ENCODE data around the gene ZBTB7A.

The ZBTB7A gene

DNA sequence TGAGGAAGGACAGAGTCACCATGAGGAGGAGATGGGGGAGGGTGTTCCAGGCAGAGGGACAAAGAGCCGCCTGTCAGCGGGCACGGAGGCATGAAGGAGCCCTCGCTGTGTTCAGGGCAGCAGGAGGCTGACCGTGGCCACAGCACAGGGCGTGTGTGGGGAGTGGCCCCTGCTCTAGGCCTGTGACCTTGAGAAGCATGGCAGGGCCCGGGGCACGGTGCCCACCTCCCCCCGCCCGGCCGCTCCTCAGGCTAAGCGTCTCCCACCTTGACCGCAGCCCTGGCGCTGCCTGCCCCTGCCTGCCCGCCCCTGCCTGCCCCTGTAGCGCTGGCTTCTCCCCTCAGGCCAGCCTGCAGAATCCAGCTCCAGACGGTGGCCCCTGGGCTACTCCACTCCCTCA lies 45.7 kb upstream of the ZBTB7A start:
- no peak for DNase-seq (ENCODE audit: extremely low spot score)
- ChIA-PET POLR2A (no interaction called here), CTCF (no interaction called here)
- TF ChIP-seq SP1 (IDR thresholded peaks at IDR 0.05) (no peak), CTBP1 (IDR thresholded peaks at IDR 0.05; ENCODE audit: borderline replicate concordance) (no peak), HDGF (IDR thresholded peaks at IDR 0.05; ENCODE audit: borderline replicate concordance) (no peak), FOXM1 (IDR thresholded peaks at IDR 0.05; ENCODE audit: borderline replicate concordance) (no peak), ELF4 (IDR thresholded peaks at IDR 0.05) (no peak)
- TF ChIP-seq, protein P1, sequence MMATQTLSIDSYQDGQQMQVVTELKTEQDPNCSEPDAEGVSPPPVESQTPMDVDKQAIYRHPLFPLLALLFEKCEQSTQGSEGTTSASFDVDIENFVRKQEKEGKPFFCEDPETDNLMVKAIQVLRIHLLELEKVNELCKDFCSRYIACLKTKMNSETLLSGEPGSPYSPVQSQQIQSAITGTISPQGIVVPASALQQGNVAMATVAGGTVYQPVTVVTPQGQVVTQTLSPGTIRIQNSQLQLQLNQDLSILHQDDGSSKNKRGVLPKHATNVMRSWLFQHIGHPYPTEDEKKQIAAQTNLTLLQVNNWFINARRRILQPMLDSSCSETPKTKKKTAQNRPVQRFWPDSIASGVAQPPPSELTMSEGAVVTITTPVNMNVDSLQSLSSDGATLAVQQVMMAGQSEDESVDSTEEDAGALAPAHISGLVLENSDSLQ (IDR thresholded peaks at IDR 0.05): no peak

DNA sequence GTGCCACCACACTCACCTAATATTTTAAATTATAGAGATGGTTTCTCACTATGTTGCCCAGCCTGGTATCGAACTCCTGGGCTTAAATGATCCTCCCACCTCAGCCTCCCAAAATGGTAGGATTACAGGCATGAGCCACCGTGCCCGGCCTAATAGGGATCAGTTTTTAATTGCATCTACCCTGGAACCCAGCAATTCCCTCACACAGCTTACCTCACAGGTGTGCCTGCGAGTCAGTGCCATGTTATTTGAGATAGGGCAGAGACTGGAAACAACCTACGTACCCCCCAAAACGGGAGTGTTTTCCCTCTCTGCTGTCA lies 42.9 kb upstream of the ZBTB7A start:
- ChIA-PET POLR2A (no interaction called here), CTCF (no interaction called here)
- no peak for DNase-seq (ENCODE audit: extremely low spot score)
- TF ChIP-seq LEF1 (IDR thresholded peaks at IDR 0.05; ENCODE audit: borderline replicate concordance) (no peak), ARNT (IDR thresholded peaks at IDR 0.05) (no peak), FOXA1 (IDR thresholded peaks at IDR 0.05) (no peak)

DNA sequence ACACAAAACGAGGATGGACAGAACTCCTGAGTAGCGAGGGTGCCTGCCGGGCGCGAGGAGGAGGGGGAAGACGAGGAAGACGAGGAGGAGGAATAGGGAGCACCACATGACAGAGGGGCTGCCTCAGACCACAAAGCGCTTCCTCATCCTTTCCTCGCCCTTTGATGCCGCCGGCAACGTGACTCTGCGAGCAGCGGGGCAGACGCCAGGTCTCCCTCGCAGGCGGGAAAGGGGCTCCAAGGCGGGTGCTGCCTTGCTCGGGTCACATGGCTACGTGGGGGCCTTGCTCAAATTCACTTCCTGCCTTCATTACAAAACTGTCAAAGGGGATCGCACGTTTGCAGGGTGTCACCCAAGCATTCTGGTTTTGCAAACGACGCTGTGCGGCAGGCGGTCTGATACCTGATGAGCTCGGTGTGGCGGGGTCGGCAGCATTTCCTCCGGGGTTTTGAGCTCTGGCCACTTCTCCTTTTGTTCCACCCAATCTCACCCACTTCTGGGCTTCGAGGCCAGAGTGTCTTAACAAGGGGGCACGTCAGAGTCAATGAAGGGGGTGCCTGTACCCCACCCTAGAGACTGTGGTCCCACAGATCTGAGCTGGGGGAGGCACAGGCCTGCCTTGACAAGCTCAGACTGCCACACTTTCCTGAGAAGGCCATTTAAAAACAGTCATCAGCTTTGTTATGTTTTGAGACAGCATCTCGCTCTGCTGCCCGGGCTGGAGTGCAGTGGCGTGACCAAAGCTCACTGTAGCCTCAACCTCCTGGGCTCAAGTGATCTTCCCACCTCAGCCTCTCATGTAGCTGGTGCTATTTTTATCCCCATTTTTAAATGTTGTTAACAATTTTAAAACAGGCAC lies 42.3 kb upstream of the ZBTB7A start:
- no peak for TF ChIP-seq HDGF (IDR thresholded peaks at IDR 0.05; ENCODE audit: borderline replicate concordance)
- no peak for TF ChIP-seq ARNT (IDR thresholded peaks at IDR 0.05)
- no peak for TF ChIP-seq FOXM1 (IDR thresholded peaks at IDR 0.05; ENCODE audit: borderline replicate concordance)
- TF ChIP-seq LEF1 (IDR thresholded peaks at IDR 0.05; ENCODE audit: borderline replicate concordance): no peak
- no peak for DNase-seq (ENCODE audit: extremely low spot score)
- CTCF ChIA-PET: no interaction called here
- POLR2A ChIA-PET: no interaction called here

DNA sequence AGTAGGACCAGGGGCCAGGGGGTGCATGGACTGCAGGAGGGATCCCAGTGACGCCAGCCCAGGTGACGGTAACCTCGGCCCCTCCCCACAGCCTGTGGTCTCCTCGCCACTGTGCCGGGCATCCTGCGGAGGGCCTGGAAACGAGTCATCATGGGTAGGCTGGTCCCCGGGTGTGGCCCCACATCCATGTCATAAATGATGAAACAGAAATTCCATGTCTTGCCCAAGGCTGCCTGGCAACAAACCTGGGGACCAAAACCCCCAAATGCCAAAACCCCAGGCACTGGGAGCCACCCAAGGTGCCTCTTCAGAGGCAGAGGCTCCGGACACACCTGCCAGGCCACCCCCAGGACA lies 36.4 kb upstream of the ZBTB7A start:
- CTCF ChIA-PET: interaction anchor here (0.5 kb wide), 1 partner anchor 808 kb away, joined by 3 read pairs; no protein-coding TSS in a partner anchor
- TF ChIP-seq HDGF (IDR thresholded peaks at IDR 0.05; ENCODE audit: borderline replicate concordance): no peak
- no peak for TF ChIP-seq FOXA1 (IDR thresholded peaks at IDR 0.05)
- no peak for TF ChIP-seq TARDBP (IDR thresholded peaks at IDR 0.05)
- no peak for TF ChIP-seq FOXK2 (IDR thresholded peaks at IDR 0.05)
- no peak for TF ChIP-seq ELF4 (IDR thresholded peaks at IDR 0.05)
- no peak for TF ChIP-seq CTBP1 (IDR thresholded peaks at IDR 0.05; ENCODE audit: borderline replicate concordance)
- TF ChIP-seq ZNF384 (IDR thresholded peaks at IDR 0.05): no peak
- TF ChIP-seq, protein P1 (IDR thresholded peaks at IDR 0.05): no peak
- TF ChIP-seq NFRKB (IDR thresholded peaks at IDR 0.05): no peak
- TF ChIP-seq LEF1 (IDR thresholded peaks at IDR 0.05; ENCODE audit: borderline replicate concordance): no peak
- no peak for TF ChIP-seq BHLHE40 (IDR thresholded peaks at IDR 0.05; ENCODE audit: borderline replicate concordance)
- TF ChIP-seq SP1 (IDR thresholded peaks at IDR 0.05): no peak
- TF ChIP-seq L3MBTL2 (conservative IDR thresholded peaks at IDR 0.05): no peak
- TF ChIP-seq FOXM1 (IDR thresholded peaks at IDR 0.05; ENCODE audit: borderline replicate concordance): no peak
- TF ChIP-seq SUZ12 (IDR thresholded peaks at IDR 0.05): no peak
- TF ChIP-seq ARNT (IDR thresholded peaks at IDR 0.05): no peak
- no peak for DNase-seq (ENCODE audit: extremely low spot score)
- POLR2A ChIA-PET: no interaction called here

DNA sequence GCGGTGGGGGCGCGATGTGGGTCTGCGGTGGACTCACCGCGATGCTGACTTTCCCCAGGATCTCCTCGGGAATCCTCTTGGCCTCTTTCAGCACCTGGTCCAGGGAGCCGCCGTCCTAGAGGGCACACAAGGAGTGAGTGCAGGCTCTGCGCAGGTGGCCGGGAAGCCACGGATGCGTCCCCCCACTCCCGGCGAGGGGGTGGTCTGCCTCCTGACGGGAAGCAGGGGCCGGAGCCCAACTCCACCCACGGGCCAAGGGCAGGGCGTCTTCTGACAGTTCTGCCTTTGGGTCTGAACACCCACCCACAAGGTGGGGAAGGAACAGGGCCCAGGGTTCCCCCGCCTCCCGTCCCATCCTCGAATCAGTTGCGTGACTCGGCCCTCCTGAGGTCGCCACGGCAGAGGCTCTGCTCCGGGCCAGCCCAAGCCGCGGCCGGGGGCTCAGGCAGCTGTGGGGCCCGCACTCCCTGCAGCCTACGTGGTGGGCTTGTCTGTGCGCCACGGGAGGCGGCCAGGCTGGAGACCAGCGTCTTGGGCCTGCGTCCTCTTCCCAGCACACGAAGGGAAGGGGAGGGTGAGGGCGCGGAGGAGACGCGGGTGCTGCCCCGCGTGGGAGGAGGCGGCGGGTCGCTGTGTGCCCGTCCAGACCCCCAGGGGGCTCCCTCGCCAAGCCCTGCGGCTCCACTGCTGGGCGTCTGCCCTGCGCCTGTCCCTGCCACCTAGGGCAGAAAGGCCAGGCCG lies 35.8 kb upstream of the ZBTB7A start:
- POLR2A ChIA-PET: no interaction called here
- no peak for TF ChIP-seq HDGF (IDR thresholded peaks at IDR 0.05; ENCODE audit: borderline replicate concordance)
- TF ChIP-seq ELF4 (IDR thresholded peaks at IDR 0.05): no peak
- TF ChIP-seq SP1 (IDR thresholded peaks at IDR 0.05): no peak
- no peak for TF ChIP-seq CTBP1 (IDR thresholded peaks at IDR 0.05; ENCODE audit: borderline replicate concordance)
- TF ChIP-seq, protein P1 (IDR thresholded peaks at IDR 0.05): no peak
- TF ChIP-seq NFRKB (IDR thresholded peaks at IDR 0.05): no peak
- TF ChIP-seq FOXA1 (IDR thresholded peaks at IDR 0.05): no peak
- TF ChIP-seq FOXM1 (IDR thresholded peaks at IDR 0.05; ENCODE audit: borderline replicate concordance): no peak

DNA sequence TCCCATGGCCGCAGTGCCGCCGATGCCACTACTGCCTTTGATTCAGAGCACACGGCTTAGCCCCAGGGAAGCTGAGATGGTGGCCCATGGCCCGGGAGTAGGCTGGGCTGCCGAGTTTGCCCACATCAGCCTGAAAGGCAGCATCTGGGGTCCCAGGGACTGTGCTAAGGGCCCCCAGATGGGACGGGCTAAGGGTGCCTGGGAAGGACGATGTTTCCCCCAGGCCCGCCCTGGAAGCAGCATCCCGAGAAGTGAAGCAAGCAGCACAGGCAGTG lies 34.7 kb upstream of the ZBTB7A start:
- DNase-seq (ENCODE audit: extremely low spot score): no peak
- CTCF ChIA-PET: interaction anchor here (0.8 kb wide), 1 partner anchor 39 kb away, joined by 3 read pairs; no protein-coding TSS in a partner anchor
- TF ChIP-seq FOXA1 (IDR thresholded peaks at IDR 0.05): no peak
- no peak for TF ChIP-seq L3MBTL2 (conservative IDR thresholded peaks at IDR 0.05)
- TF ChIP-seq NFRKB (IDR thresholded peaks at IDR 0.05): no peak
- TF ChIP-seq ZNF384 (IDR thresholded peaks at IDR 0.05): no peak
- TF ChIP-seq BHLHE40 (IDR thresholded peaks at IDR 0.05; ENCODE audit: borderline replicate concordance): no peak
- POLR2A ChIA-PET: interaction anchor here (0.6 kb wide), 1 partner anchor 35 kb away, joined by 3 read pairs; no protein-coding TSS in a partner anchor

More for the DNA sequence above, 35.8 kb upstream of the ZBTB7A start:
- CTCF ChIA-PET: no interaction called here
- no peak for DNase-seq (ENCODE audit: extremely low spot score)

Data from HEK293T (cell line).